ENCODE measurements around the gene ITFG1.
A peak's percentile ranks its signal among the peaks of the same experiment; 100 is the strongest.

ITFG1 gene

DNA sequence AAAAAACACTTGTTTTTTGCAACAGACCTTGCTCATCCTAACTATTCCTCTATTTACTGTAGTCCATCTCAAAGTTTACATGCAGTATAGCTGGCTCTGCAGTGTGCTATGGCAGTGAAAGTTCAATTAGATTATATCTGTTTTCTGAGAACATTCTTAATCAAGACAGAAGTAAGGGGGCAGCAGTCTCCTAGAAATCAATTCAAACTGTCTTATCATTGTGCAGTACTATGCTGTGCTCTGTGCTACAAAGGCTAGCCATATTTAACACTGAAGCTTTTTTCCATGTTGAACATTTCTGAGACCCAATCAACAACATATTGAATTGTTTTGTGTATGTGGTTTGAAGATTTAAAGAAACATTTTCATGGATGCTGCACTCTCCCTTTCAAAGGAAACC lies 328.6 kb downstream of the ITFG1 start:
- peaks cover 4% of the 10 kb centered on the region for H3K36me3 Mint-ChIP-seq
- no peak overlapping the region for H3K27ac Mint-ChIP-seq
- ATAC-seq (no peak), DNase-seq (ENCODE audit: low spot score in 2 of 2) (no peak)
- H3K4me3 Mint-ChIP-seq, result no peak overlapping the region
- peaks cover 13% of the 10 kb centered on the region for H3K4me1 Mint-ChIP-seq
- H3K9me3 Mint-ChIP-seq, result no peaks in the 10 kb centered on the region

DNA sequence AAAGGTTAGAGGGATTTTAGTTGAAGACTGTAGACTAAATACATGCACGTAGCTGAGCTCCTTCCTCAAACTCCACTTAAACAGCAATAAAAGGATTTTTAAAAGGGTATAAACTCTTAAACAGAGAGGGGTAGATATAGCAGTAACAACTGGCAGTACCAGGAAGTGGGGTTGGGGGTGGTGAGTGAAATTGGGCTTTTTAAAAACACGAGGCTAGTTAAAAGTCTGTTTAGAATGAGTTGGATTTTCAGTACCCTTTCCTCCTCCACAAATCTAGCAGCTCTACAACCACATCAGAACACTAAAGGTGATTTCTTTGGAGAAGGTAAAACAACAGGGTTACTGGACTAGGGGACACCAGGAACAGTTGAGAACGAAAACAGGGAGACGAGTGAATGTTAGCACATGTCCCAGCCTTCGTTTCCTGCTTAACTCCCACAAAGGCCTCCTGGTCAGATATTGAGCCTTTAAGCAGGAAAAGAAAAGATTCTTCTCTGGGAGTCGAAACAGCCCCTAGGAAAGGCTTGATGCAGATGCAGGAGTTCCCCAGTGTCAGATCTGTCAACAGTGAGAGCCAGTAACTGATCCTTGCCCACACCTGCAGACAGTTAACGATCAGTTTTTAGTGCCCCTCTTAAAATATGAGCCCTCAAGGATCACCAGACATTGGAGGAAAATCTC lies 331.0 kb downstream of the ITFG1 start:
- peak overlapping the region; percentile 63 for H3K27ac Mint-ChIP-seq
- ATAC-seq (no peak), DNase-seq (ENCODE audit: low spot score in 2 of 2) (no peak)
- no peaks in the 10 kb centered on the region for H3K9me3 Mint-ChIP-seq
- H3K4me3 Mint-ChIP-seq, result no peak overlapping the region
- H3K4me1 Mint-ChIP-seq, result peaks cover 13% of the 10 kb centered on the region
- H3K36me3 Mint-ChIP-seq, result peaks cover 4% of the 10 kb centered on the region

DNA sequence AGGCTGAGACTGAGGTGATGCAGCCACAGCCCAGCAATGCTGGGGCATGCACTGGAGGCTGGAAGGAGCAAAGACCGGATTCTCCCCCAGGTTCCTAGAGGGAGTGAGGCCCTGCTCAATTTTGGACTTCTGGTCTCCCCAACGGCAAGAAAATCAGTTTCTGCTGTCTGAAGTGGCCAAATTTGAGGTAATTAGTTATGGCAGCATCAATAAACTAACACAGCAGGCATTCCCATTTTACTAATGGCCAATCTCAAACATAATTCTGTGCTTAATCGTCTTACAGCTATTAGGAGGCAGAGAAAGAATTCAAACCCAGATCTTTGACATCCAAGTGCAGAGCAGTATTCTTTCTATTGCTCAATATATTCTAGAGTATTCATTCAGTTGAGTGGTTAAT lies 333.3 kb downstream of the ITFG1 start:
- ATAC-seq, result no peak
- no peak overlapping the region for H3K27ac Mint-ChIP-seq

DNA sequence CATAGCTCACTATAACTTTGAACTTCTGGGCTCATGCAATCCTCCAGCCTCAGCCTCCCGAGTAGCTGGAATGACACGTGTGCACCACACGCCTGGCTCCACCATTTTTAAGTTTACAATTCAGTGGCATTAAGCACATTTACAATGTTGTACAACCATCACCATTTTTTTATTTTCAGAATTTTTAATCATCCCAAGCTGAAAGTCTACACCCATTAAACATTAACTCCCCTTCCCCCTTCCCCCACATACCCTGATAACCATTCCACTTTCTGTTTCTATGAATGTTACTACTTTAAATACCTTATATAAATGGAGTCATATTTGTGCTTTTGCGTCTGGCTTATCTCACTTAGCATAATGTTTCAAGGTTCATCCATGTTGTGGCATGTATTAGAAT lies 335.1 kb downstream of the ITFG1 start:
- Mint-ChIP-seq H3K4me3 (no peak overlapping the region), H3K36me3 (peaks cover 17% of the 10 kb centered on the region), H3K9me3 (no peaks in the 10 kb centered on the region), H3K4me1 (peaks cover 8% of the 10 kb centered on the region), H3K27ac (no peak overlapping the region)
- no peak for DNase-seq (ENCODE audit: low spot score in 2 of 2)
- ATAC-seq, result no peak

More for the DNA sequence above, 333.3 kb downstream of the ITFG1 start:
- no peak for DNase-seq (ENCODE audit: low spot score in 2 of 2)
- Mint-ChIP-seq H3K4me3 (no peak overlapping the region), H3K9me3 (no peaks in the 10 kb centered on the region), H3K36me3 (peaks cover 4% of the 10 kb centered on the region), H3K4me1 (peaks cover 8% of the 10 kb centered on the region)

DNA sequence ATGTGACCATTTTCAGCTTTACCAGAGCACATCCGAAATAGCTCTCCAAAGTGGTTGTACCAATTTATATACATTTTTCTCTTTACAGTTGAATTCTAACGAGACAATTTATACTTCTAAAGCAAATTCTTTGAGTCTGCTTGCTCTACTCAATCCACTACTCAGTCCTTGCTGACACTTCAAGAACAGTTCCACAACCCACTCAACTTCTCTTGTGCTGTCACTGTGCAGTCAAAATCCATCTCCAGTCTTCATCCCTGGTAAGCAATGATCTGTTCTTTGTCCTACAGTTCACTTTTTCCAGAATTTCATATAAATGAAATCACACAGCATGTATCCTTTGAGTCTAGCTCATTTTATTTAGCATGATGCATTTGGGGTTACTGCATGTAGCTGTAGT lies 347.7 kb downstream of the ITFG1 start:
- Mint-ChIP-seq H3K4me3 (no peak overlapping the region), H3K27ac (no peak overlapping the region), H3K4me1 (no peaks in the 10 kb centered on the region), H3K9me3 (no peaks in the 10 kb centered on the region), H3K36me3 (no peaks in the 10 kb centered on the region)
- DNase-seq (ENCODE audit: low spot score in 2 of 2) (no peak), ATAC-seq (peak; percentile 50)

DNA sequence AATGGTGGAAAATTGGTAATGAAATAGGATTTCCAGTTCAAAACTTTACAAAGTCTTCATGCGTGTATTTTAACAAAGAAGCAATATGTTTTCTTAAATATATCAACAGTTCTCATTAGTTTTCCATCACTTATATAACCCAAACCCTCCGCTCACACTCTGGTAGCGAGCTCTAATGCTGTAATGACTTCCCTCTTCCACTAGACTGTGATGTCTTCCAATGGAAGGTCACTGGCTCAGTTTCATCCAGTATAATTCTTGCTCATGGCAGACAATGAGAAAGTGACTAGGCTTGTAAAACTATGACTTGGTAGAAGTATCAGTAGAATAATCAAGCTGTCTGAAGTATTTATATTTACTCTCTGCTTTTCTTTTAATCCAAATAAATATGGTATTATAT lies 349.9 kb downstream of the ITFG1 start:
- no peak for DNase-seq (ENCODE audit: low spot score in 2 of 2)
- Mint-ChIP-seq H3K4me1 (no peaks in the 10 kb centered on the region), H3K4me3 (no peak overlapping the region), H3K27ac (no peak overlapping the region), H3K36me3 (no peaks in the 10 kb centered on the region), H3K9me3 (no peaks in the 10 kb centered on the region)
- ATAC-seq, result no peak

DNA sequence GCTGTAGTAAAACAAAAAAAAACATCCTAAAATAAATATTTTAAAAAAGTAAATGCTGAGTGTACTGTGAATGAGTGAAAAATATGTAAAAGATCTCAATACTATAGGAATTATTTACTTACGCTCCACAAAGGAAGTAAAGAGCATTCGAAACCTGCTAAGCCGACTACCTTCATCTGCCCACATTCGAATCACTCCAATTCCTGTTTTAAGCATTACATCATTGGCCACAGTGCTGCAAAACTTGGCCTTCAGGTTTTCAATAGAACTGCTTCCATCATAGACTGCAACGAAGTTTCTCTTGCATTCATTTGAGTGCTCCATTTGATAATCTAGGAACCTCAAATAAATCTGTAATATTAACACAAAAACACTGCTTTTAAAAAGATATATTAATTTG lies 351.5 kb downstream of the ITFG1 start:
- no peak overlapping the region for H3K27ac Mint-ChIP-seq
- H3K4me3 Mint-ChIP-seq, result no peak overlapping the region
- ATAC-seq (no peak), DNase-seq (ENCODE audit: low spot score in 2 of 2) (no peak)
- no peaks in the 10 kb centered on the region for H3K36me3 Mint-ChIP-seq
- no peaks in the 10 kb centered on the region for H3K9me3 Mint-ChIP-seq
- H3K4me1 Mint-ChIP-seq, result no peaks in the 10 kb centered on the region
